Cardiac septum (tissue), 1 donor: Measurements from ENCODE around the gene MAML1. TPM values are rescaled to one million over a fixed set of nuclear protein-coding genes. Genes with fewer than 3 reads are reported as not detected.
A peak's percentile ranks its signal among the peaks of the same experiment; 100 is the strongest.
"Not testable (repeated sequence)": the region's sequence is repeated elsewhere in the genome, so short reads cannot be mapped to it uniquely, and the experiment has no call there.

Source experiments
- DNase-seq: peaks from one replicate; pipeline ENCODE4 v3.0.0-alpha.2; 2020; ENCODE audit warnings: low spot score
- intact Hi-C: fragments of 100-400 bp; cut with DNase I; formaldehyde crosslinking; loops from one replicate; pipeline ENCODE4 v1.14.0; 2022
- long read RNA-seq: library from polyadenylated mRNA; unstranded; transcript quantifications from one replicate; pipeline ENCODE4 v2.0.0, GENCODE V29; 2021
- total RNA-seq: library from RNA; stranded (reverse); fragmentation: NEBNext Ultra II Directional; extraction: Animal tissue kit (Norgen Biotek cat#: 25700); gene quantifications from one replicate; pipeline ENCODE4 v1.2.1, GENCODE V29; 2021
- donor health status: DM: no; HTN: no; CAD: no.

The MAML1 gene
- 13.2 TPM for total RNA-seq
- long read RNA-seq, partial matches to known transcripts, result 8 of 17 reads
- long read RNA-seq, other reads (novel, unspliced or antisense), result 9 of 17 reads

GRCh38 chr5:179732412-179732917 lies at the start of gene MAML1:
MAML1 (plus strand) TSS chr5:179732822; CDS start chr5:179733113, 291 bp downstream.
- DNase-seq, result peak; percentile 100
- intact Hi-C loops, result loop anchor here (2.0 kb wide), 1 partner anchor 34 kb away; the partner anchor contains the start of gene CANX

GRCh38 chr5:179689212-179689611 lies 43.4 kb upstream of the MAML1 start:
- intact Hi-C loops, DNase-seq: not testable (repeated sequence)

GRCh38 chr5:179694561-179694960 lies 38.1 kb upstream of the MAML1 start:
- DNase-seq, result no peak
- intact Hi-C loops, result no loop called here

DNA sequence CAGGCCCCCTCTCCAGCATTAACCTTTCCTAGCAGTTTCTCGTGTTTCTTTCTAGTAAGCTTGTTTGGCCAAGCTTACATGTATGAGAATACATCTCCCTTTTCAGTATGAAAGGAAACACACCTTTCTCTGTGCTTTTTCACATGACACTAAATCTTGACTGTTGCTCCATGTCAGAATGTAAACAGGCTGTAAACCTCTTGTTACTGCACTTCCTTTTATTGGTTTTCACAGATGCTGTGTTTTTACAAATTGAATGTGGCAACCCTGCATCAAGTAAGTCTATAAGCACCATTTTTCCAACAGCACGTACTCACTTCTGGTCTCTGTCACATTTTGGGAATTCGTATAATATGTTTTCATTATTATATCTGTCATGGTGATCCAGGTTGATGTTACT lies 36.0 kb upstream of the MAML1 start:
- intact Hi-C loops, result loop anchor here (5.0 kb wide), 1 partner anchor 101 kb away; no protein-coding TSS in a partner anchor
- no peak for DNase-seq

DNA sequence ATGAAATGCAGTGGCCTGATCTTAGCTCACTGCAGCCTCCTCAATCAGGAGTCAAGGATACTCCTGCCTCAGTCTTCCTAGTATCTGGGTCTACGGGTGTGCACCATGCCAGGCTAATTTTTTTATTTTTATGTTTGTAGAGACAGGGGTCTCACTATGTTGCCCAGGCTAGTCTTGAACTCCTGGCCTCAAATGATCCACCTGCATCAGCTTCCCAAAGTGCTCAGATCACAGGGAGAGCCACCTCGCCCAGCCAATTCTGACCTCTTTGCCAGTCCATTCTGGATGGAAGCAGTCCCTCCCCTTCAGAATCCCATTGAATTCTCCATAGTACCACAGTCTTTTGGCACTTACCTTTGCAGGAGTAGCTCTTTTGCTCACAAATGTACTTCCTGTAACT lies 35.5 kb upstream of the MAML1 start:
- intact Hi-C loops, result loop anchor here (5.0 kb wide), 1 partner anchor 100 kb away; no protein-coding TSS in a partner anchor

DNA sequence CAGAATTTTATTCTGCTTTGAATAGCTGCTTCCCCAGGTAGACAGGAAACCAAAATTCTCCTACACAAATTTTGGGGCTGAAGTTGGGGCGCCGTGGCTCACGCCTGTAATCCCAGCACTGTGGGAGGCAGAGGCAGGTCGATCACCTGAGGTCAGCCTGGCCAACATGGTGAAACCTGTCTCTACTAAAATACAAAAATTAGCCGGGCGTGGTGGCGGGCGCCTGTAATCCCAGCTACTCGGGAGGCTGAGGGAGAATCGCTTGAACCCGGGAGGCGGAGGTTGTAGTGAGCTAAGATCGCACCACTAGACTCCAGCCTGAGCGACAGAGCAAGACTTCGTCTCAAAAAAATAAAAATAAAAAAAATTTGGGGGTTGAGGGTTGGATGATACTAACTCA lies 35.1 kb upstream of the MAML1 start:
- not testable (repeated sequence) for DNase-seq
- intact Hi-C loops, result loop anchor here (5.0 kb wide), 1 partner anchor 100 kb away; no protein-coding TSS in a partner anchor

More for the DNA sequence above, 35.5 kb upstream of the MAML1 start:
- no peak for DNase-seq

GRCh38 chr5:179697993-179698934 lies 34.4 kb upstream of the MAML1 start:
- peak; percentile 100 for DNase-seq
- intact Hi-C loops, result loop anchor here (1.0 to 5.0 kb wide), 4 partner anchors 19 to 99 kb away; partner anchors contain the start of gene MAML1

DNA sequence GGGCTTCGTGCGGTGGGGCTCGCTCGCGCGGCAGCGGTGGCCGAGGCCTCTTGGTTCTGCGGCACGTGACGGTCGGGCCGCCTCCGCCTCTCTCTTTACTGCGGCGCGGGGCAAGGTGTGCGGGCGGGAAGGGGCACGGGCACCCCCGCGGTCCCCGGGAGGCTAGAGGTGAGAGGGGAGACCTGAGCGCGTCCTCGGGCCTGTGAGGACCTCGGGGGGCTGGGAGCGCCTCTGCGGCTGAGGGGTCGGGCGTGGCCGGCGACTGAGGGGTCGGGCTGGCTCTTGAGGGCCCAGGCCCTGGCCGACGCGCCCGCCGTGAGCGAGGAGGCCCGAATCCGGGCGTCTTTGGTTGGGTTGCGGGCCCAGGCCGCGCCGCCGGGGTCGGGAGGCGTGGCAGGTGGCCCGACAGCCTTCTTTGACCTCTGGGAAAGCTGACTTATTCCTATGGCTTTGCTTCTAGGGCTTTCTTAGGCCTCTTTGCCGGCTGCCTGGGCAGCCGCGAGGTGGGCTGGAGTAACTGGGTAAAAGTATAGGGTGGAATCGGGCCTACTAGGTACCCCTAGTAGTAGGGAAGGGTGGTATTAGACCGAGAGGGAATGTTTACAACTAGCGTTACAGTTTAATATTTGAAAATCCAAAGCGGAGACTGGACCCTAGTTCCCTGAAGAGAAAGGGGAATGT lies 33.5 kb upstream of the MAML1 start, which contains the start of gene CANX:
CANX (plus strand) TSS at position 33 of the 681 bp plus-strand sequence. CDS start 6,715 bp downstream, outside the sequence.
- intact Hi-C loops, result loop anchor here (1.0 to 5.0 kb wide), 4 partner anchors 20 to 98 kb away; partner anchors contain the start of gene MAML1

GRCh38 chr5:179699616-179700237 lies 32.9 kb upstream of the MAML1 start:
- no peak for DNase-seq
- intact Hi-C loops, result loop anchor here (2.0 to 5.0 kb wide), 3 partner anchors 33 to 98 kb away; partner anchors contain the start of gene MAML1

More for the DNA sequence above, 33.5 kb upstream of the MAML1 start, which contains the start of gene CANX:
- no peak for DNase-seq

DNA sequence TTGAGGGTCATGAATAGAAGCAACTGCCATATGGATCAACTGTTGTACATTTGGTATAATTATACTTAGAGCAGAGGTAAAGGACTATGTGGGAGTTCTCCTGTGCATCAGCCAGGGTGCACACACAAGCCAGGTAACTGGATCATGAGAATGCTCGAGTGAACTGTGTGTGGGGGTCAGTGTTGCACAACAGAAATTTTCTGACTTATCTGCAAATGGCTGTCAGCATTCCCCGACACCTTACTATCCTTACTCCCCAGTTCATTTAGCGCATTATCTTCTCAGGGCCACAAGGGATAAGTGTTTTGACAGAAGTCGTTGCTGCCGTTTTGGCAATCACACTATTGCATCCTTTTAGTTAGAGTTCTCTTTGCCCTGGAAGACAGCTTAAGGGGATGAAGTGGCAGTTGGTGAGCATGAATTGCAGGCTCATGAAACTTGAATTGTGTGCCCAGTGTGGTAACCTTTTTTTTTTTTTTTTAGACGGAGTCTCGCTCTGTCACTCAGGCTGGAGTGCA lies 32.2 kb upstream of the MAML1 start:
- no peak for DNase-seq
- intact Hi-C loops, result no loop called here

- no peak for DNase-seq
- intact Hi-C loops, result no loop called here
Measured at GRCh38 chr5:179716286-179716685, 16.3 kb upstream of the MAML1 start.

DNA sequence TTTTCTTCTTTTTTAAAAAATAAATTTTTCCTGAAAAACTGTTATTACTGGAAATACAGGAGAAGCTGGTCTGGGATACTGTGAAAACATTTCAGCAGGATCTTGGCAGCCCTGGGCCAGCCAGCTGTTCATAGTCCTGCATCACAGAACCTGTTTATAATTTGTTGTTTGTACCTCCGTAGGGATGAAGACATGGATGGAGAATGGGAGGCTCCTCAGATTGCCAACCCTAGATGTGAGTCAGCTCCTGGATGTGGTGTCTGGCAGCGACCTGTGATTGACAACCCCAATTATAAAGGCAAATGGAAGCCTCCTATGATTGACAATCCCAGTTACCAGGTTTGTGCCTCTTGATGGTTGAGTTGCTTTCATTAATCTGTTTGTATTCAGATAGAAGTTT lies 12.4 kb upstream of the MAML1 start:
- DNase-seq, result no peak
- intact Hi-C loops, result no loop called here

GRCh38 chr5:179724163-179724562 lies 8.5 kb upstream of the MAML1 start:
- intact Hi-C loops, result no loop called here
- DNase-seq, result no peak

DNA sequence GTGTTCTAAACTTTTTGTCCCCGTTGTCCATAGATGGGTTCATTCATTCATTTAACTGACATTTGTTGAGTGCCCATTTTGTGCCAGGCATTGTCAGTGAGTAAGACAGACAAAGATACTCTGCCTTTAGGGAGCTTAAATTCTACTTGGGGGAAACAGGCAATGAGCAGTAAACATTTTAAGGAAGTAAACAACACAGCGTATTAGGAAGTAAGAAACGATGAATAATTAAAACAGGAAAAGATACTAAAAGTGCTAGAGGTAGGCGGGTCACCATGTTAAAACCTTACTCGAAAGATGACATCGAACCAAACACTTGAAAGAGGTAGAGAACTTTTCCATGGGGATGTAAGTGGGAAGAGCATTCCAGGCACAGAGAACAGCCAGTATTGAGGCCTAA lies 5.5 kb upstream of the MAML1 start:
- DNase-seq, result no peak
- intact Hi-C loops, result no loop called here

GRCh38 chr5:179729303-179729702 lies 3.3 kb upstream of the MAML1 start:
- no peak for DNase-seq
- intact Hi-C loops, result no loop called here

DNA sequence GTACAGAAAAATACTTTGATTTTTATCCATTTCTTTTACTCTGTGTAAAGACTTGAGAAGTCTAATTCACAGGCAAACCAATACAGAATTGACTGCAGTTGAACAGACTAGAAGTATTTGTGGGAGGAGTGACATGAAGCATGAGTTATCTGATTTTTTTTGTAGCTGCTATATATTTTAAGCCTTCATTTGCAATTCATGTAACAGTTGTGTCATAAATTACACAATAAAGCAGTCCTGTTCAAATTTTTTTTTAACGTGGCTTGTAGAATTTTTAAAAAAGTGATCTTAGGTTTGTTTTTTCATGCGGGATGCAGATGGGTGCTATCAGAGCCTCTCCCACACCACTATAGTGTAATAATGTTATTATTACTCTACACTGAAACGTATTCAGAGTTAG lies 2.9 kb upstream of the MAML1 start:
- no peak for DNase-seq
- intact Hi-C loops, result no loop called here

DNA sequence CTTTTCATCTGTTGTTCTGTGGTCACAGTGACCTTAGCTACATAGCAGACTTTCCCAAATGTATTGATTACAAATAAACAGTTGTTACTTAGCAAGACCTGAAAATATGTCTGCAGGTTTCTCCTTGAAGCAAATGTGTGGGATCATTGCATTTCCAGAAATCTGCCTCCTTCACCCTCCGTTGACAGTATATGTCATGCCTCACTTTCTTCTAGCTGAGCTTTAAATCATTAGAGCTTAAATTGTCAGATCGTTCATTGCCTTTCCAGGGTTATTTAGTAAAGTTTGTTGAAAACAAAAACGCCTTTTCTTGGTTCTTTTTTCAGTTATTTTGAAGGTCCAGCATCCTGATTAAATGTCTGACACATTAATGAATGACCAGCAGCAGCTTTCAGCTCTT lies 2.3 kb upstream of the MAML1 start:
- no peak for DNase-seq
- intact Hi-C loops, result no loop called here

GRCh38 chr5:179730852-179731251 lies 1.8 kb upstream of the MAML1 start:
- no peak for DNase-seq
- intact Hi-C loops, result no loop called here
